ENCODE measurements around the gene PDLIM4.
A peak's percentile ranks its signal among the peaks of the same experiment; 100 is the strongest.

PDLIM4 gene

DNA sequence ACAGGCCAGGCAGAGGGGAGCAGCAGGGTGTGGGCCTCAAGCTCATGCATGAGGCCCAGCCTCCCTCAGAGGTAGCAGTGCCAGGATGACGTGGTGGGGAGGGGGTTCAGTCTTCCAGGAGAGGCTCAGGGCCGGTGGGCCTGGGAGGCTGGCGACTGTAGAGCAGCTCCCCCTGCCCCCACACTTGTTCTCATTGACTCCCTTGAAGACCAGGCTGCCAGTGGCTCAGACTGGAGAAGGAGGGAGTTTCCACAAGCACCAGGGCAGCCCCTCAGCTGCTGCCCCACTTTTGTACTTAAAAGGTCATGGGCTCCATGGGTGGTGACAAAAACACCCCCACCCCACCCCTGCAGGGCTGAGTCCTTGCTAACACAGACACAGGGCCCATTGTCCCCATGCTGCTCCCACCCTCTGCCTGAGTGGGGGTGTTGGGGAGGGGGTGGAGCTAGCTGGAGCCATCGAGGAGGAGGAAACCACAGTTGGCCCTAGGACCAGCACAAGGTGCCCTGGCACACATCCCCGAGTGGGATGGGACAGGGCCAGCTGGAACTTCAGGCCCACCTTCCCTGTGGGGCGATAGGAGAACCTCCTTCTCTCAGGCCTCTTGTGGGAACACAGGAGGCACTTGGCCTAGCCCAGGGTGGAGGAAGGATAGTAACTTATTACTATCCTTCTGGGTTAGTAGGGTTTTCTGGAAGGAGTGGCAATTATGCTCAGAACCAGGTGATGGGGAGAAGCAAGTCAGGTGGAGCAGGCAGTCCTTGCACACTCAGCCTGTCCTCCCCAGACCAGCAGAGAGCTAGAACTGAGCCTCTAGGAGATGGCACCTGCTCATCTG is 10.7 kb downstream of the PDLIM4 start:
- no peak for DNase-seq

DNA sequence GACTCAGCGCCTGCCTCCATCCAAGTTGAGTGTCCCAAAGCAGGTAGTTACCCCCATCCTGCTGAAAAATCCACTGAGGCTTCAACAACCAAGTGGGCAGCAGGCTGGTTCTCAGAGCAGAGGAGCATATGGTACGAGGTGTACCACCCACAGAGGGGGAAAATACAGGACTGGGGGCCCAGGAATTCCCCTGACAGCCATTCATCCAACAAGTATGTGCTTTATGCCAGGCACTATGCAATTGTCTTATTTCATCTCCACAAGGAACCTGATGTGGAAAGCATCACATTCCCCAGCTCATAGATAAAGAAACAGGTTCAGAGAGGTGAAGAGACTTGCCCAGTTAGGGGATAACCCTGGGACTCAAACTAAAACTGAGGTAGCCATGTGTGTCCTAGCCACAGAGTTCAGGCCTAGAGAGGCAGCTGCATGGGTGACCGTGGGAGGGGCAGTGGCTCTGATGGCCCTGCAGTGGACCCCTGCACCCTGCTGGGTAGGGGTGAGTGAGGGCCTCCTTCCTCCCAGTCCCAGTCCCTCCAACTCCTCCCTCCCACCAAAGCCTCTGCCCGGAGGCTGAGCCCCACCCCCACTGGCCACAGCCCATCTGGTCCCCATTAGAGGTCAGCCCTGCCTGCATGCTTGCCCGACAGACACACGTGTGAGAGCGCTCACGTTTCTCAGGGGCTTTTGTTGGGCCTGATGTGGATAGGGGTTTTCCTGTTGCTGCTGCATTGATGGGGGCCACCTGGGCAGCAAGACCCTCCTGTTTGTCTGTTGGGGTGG is 11.5 kb downstream of the PDLIM4 start:
- DNase-seq, result peak; percentile 86

DNA sequence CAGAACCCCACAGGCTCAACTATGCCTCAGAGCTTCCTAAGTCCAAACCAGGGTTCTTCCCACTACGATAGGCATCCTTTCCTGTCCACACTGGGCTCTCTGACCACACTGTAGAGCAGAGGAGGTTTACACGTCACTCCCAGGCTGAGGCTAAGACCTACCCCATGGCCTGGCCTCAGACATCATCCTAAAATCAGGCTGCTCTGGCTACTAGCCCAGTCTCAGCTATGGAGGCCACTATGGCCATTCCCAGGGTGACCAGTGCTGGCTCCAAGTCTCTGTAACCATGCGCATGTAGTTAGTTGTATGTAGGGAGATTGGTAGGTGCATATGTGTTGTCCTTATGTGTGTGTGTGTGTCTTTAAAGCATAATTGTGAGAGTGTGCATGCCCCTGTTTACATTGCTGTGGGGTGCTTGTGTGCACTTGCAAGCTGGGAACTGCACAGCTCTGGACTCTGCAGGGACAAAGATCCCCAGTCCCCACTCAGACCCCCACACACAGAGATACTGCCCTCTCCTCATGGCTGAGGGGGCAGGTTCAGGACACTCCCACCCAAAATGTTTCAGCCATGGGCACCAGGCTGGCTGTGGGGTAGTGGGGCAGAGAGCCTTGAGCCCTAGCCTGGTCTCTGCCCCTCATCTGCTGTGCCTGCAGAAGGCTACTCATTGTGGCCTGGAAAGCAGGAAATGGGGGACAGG is 12.3 kb downstream of the PDLIM4 start:
- no peak for DNase-seq

DNA sequence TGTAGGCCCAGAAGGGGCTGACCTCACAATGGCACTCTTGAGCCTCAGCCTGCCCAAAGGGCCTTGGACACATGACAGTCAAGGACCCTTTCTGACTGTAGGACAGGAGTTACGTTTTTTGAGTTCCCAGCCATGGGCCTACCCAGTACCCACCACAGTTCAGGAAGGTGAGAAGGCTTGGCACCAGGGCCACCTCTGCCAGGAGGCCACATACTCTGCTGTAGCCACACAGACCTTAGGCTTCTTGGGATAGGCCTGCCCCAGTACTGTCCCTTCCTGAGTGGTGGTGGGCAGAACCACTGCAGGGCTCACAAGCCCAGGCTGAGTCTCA is 12.8 kb downstream of the PDLIM4 start:
- no peak for DNase-seq

DNA sequence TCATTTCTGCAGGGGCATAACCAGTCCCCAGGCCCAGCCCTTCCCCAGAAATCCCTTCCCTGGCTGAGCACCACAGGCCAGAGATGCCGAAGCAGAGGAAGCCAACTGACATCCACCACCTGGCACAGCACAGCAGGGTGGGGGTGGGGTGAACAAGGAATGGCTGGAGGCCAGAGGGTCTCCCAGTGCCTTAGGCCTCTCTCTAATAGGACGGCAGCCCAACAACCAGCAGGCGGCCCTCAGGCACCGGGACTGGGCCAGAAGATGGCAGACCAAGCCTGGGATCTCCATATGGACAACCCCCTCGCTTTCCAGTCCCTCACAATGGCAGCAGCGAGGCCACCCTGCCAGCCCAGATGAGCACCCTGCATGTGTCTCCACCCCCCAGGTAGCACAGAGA is 13.2 kb downstream of the PDLIM4 start:
- DNase-seq, result no peak

DNA sequence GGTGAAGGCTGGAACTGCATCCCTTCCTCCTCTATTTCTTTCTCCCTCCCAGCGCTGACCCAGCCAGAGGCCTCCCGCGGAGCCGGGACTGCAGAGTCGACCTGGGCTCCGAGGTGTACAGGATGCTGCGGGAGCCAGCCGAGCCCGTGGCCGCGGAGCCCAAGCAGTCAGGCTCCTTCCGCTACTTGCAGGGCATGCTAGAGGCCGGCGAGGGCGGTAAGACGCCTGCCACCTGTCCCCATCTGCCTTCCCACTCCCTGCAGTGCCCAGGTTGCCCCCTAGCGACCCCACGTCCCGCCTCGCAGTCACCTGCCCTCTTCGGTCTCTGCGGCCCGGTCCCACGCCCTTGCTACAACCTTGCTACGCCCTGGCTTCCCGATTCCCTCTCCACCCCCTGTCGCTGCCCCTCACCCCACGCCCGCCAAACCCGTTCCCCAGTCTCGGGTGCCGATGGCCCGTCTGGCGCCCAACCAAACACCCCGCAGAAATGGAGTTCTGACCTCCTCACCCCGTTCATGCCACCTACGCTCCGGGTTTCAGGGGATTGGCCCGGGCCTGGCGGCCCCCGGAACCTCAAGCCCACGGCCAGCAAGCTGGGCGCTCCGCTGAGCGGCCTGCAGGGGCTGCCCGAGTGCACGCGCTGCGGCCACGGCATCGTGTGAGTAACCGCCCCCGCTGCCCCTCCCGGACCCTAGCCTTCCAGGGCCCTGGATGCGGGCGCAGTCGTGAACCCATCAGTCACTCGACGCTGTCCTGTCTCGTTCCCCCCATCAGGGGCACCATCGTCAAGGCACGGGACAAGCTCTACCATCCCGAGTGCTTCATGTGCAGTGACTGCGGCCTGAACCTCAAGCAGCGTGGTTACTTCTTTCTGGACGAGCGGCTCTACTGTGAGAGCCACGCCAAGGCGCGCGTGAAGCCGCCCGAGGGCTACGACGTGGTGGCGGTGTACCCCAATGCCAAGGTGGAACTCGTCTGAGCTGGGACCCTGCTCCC is 14.1 kb downstream of the PDLIM4 start:
- no peak for DNase-seq

DNA sequence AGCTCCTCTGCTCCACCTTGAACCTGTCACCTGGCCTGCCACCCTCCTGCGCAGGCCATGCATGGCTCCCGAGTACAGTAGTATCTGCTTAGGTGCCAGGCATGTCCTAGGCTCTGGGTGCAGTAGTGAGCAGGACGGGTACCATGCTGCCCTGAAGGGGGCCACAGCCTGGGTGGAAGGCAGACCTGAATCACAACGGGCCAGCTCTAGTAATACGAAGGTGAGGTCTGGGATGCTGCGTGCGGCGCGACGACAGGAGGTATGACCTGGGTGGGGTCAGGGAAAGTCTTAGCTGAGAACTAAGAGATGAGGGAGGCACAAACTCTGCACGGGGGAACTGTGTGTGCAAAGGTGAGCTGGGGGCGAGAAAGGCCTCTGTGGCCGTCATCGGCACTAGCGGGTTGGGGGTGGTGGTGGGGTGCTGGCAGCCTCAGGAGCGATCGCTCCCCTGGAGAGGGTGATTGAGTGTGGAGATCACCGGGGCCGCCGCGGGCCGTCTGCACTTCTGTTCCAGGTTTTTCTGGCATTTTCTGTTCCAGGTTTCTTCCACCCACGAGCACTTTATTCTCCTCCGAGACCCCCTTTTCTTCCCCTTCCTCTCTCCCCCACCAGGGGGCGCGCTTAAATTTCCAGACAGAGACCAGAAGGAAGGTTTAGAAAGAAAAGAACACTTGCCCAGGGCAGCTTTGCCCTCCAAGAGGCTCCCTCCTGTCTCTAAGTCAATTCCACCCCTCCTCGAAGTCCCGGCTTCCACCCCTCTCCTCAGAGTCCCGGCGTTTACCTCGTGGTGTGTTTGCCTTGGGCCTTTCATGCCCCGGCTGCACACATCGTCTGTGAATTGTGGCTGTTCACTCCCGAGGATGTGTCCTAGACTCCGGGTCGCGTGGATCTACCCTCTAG is 15.1 kb downstream of the PDLIM4 start:
- peak; percentile 50 for DNase-seq

DNA sequence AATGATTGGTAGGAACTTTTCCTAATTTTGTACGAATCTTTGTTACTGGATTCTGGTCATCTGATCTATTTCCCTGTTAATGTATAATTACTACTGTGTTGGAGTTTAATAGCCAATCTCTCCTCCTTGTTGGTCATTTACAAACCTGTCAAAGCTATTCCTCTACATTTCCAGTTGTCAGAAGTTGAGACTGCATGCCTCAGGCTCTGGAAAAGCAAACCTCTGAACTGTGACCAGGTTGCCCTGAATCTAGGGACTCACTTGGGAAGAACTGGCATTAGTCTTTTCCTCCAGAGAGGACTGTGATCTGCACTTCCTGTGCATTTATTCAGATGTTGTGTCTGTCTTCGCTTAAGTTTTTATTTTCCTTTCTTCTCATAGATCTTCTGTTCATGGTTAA is 16.1 kb downstream of the PDLIM4 start:
- DNase-seq, result no peak

DNA sequence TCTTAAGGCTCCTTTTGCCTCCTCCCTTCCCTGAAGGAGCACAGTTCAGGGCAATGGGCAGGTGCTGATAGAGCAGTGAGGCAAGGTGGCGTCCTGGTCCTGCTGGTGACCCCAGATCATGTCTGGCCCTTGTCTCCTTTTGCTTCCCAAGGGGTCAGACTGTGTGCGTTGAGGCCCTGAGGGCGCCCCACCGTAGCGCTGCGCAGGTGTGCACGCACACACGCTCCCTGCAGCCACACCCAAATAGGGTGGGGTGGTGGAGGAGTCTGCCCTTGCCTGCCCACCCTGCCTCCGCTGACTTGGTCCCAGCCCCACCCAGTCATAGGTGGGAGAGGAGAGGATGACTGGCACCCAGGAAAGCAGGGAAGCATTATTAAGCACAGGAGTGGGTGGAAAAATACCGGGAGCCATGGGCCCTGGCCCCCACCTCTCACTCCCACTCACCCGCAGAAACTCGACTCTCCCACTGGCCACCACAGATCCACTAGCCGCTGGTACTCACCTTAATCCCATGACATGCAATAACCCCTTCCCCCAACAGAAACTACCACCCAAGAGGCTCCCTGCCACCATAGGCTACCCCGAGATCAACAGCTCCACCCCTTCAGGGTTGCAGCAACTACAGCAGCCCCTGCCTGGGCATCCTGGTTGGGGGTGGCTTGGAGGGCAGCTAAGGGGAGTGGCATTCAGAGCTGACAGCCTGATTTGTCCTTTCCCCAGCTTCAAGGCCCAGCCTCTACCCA is 16.7 kb downstream of the PDLIM4 start:
- no peak for DNase-seq

DNA sequence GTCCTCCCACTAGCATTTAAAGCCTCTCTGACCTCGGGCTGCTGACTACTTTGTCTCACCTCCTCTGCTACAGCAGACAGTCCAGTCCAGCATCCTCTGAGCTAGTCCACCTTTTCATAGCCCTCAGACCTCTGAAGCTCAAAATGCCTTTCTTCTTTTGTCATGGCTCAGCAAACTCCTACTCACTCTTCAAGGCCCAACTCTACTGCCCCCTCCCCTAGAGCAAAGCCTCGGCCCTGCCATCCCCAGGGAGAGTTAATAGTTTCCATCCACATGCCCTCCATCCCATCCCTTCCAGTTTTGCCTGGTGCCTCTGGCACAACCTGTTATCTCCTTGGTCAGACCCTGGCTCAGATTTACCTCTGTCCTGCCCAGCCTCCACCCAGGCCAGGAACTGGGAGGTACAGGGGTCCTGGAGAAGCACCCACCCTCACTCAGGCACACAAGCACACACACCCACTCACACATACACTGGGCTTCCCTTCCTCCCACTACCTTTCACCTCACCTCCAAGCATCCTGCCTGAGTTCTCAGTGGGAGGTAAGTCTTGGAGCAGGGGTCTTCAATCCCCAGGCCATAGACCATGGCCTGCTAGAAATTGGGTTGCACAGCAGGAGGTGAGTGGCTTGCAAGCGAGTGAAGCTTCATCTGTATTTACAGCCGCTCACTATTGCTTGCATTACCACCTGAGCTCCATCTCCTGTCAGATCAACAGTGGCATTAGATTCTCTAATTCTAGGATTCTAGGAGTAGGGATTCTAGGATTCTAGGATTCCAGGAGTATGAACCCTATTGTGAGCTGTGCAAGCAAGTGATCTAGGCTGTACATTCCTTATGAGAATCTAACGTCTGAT is 18.1 kb downstream of the PDLIM4 start:
- no peak for DNase-seq

DNA sequence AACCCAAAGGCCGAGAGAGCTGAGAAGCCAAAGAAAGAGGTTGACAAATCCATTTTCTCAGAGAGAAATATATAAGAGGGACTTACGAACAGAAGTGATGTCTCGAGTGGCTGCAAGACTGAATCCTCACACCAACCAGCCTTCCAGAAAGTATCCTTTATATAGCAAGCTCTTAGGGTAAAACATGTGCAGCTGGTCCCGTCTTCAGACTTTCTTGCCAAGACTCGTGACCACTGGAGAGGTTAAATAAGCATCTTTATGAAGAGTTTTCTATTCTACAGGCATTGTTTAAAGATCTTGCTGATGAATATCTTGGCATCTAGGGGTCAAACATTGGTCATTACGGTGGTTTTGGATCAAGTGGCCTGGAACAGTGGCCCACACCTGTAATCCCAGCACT is 19.8 kb downstream of the PDLIM4 start:
- DNase-seq, result no peak

DNA sequence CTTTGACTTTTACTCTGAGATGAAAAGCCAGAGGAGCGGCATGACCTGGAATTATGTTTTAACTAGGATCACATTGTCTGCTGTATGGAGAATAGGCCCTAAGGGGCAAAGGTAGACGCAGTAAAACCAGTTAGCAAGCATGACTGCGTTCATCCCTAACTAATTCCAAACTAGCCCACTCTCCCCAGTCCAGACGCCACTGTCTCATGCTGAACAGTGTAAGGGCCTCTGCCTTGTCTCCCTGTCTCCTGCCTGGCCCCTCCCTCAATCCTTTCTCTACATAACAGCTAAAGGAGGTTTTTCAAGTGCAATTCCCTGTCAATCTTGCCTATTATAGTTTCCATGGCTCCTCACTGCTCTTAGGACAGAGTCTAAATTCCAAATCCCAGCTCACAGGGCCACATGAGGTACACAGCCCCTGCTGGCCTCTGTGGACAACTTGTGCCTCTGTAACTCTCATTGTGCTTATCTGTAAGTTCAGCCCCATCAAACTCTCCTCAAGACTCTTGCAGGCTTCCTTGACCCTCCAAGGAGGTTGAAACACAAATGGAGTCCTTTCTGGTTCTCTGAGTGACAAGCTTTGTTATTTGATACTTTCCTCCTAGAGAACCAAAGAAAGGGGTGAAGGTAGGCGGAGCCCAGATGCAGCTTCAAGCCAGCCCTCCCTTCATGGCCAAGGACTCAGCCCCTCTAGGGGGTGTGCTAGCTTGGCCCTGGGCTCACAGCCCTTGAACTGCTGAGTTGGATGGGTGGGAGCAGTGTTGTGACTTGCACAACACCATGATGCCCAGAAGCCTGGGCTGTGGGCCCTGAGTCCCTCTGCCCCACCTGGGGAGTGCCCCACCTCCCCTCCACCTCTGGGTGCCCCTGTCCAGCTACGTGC is 20.7 kb downstream of the PDLIM4 start:
- no peak for DNase-seq

DNA sequence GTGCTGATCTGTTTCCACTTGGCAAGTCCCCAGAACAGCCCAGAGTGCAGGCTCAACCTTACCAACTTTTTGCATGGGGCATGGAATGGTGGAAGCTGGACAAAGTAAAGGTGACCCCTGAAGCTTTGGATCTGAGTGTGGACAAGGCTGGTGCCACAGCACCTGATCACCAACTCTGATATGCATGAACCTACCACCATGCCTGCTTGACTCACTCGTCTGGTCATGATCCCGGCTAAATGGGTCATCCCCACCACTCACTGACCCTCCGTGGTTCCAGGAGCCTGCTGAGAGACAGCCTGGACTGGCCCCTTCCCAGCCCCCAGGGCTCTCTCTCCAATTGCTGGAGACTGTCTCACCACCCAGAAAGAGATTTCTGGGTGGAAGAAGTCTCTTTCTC is 22.3 kb downstream of the PDLIM4 start:
- no peak for DNase-seq

DNA sequence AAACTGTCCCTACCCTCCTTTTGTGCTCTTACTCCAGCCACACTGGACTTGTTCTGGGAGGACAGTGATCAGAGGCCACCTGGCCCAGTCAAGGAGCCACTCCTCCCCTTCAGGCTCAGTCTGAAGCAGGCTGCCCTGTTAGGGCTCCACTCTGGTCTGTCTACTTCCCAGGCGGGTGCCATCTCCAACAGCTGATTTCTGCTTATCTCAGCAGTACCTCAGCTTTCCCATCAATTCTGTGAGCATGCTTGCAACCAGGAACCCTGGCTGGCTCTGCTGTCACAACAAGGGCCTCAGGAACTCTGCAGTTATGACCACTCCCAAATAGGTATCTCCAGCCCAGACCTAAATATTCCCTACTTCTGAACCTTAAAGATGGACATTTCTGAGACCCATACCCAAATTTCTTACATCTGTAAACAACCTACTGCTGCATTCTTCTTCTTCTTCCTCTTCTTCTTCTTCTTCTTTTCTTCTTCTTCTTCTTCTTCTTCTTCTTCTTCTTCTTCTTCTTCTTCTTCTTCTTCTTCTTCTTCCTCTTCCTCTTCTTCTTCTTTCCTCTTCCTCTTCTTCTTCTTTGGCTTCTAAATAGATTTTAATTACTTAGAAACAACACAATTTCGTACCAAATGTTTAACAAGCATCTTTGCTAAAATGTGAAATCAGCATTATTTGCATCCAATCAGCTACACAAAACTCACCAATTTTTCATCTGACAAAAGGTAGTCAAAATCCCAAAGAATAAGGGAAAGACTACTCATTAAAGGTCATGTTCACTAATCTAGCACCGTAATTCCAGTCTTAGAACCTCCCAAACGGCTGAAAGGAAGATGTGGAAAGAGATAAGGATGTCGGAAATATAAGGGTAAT is 23.1 kb downstream of the PDLIM4 start:
- no peak for DNase-seq

DNA sequence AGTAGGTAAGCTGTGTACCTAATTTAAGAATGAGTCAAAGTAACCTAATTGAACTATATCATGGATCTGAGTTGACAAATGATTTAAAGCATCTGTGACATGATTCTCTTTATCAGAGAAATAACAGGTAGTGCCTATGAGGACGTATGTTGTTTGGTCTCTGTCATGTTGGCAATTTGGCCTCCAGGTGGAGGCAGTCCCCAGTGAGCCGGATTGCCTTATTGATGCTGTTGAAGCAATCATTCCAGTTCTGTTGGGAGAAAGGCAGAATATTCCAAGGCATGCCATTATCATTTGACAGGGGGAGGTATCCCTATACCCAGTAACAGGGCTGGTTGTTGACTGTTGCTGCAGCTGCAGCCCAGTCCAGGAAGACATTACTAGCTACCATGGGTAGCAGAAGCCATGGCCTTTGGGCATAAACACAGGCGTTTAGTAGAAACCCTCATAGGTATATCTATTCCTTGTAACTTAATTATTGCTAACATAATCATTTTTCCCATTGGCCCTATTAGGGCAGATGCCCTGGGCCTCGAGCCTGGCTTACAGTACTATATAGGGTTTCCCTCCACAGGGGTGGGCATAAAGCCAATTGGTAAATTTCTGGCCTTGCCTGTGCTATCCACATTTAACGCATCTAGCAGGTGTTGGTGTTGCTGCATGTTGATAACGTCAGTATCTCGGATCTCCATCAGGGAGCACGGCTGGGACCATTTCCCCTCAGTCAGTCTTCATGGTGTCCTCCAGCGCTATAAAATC is 24.5 kb downstream of the PDLIM4 start:
- DNase-seq, result no peak

DNA sequence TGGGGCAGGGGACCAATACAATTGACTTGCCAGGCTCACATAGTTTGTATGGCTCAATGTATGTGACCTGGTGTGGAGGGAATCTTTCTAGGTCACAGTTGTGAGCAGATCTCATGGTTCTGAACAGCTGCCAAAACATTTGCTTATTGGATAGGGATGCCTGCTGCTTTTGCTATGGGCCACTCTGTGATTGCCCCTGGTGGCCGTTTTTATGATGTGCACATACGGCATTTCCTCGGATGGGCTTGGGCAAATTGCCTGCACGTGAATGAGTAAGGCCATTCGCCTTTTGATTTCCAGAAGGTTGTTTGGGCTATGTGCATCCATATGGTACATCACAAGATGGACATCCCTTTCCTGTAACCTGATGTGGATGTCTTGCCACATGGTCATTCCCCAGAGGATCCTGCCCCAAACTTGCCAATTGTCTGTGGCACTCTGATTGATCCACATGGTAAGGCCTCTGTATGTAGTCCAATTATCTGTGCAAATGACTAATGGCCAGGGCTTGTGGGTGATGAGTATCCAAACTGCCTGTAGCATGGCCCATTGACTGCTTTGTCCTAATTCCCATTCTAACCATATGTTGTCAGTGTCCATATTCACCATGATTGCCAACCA is 26.0 kb downstream of the PDLIM4 start:
- DNase-seq, result peak; percentile 59
